ENCODE data around the gene CRYGS.

The CRYGS gene

GRCh38 chr3:186580785-186581184 lies 36.6 kb upstream of the CRYGS start:
- TF ChIP-seq FOXP2 (optimal IDR thresholded peaks at IDR 0.05; ENCODE audit: borderline replicate concordance, extremely low read depth, extremely low read length, insufficient read depth), result no peak
- no peak for TF ChIP-seq SIN3A (IDR thresholded peaks at IDR 0.05; ENCODE audit: borderline replicate concordance, insufficient read depth, low read length)
- TF ChIP-seq POLR2AphosphoS5 (IDR thresholded peaks at IDR 0.05; ENCODE audit: low read depth, low read length), result no peak
- TF ChIP-seq REST (IDR thresholded peaks at IDR 0.05; ENCODE audit: insufficient read depth in 1 of 2, low read depth in 2 of 2, low read length in 2 of 2), result no peak
- no peak for TF ChIP-seq TAF1 (IDR thresholded peaks at IDR 0.05; ENCODE audit: borderline replicate concordance, insufficient read depth, low read length)

DNA sequence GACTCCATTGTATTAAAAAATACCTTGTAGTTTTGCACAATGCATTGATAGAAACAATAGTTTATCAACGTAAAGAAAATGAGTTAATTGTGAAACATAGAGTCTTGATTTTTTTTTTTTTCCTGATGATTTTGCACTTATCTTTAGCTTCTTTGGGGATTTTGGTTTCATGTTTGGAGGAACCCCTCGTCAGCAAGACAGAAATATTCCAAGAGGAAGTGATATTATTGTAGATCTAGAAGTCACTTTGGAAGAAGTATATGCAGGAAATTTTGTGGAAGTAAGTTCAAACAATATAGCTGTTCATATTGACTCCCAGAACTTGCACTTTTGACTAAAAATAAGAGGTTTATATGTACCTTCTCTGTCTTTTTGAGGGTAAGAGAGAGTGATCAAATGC lies 33.3 kb upstream of the CRYGS start:
- no peak for TF ChIP-seq TAF1 (IDR thresholded peaks at IDR 0.05; ENCODE audit: borderline replicate concordance, insufficient read depth, low read length)
- no peak for TF ChIP-seq SIN3A (IDR thresholded peaks at IDR 0.05; ENCODE audit: borderline replicate concordance, insufficient read depth, low read length)
- no peak for TF ChIP-seq REST (IDR thresholded peaks at IDR 0.05; ENCODE audit: insufficient read depth in 1 of 2, low read depth in 2 of 2, low read length in 2 of 2)
- no peak for TF ChIP-seq FOXP2 (optimal IDR thresholded peaks at IDR 0.05; ENCODE audit: borderline replicate concordance, extremely low read depth, extremely low read length, insufficient read depth)

GRCh38 chr3:186571644-186572013 lies 27.4 kb upstream of the CRYGS start:
- TF ChIP-seq POLR2AphosphoS5 (IDR thresholded peaks at IDR 0.05; ENCODE audit: low read depth, low read length) (no peak), SIN3A (IDR thresholded peaks at IDR 0.05; ENCODE audit: borderline replicate concordance, insufficient read depth, low read length) (no peak), FOXP2 (optimal IDR thresholded peaks at IDR 0.05; ENCODE audit: borderline replicate concordance, extremely low read depth, extremely low read length, insufficient read depth) (no peak), REST (IDR thresholded peaks at IDR 0.05; ENCODE audit: insufficient read depth in 1 of 2, low read depth in 2 of 2, low read length in 2 of 2) (no peak), TAF1 (IDR thresholded peaks at IDR 0.05; ENCODE audit: borderline replicate concordance, insufficient read depth, low read length) (no peak)

DNA sequence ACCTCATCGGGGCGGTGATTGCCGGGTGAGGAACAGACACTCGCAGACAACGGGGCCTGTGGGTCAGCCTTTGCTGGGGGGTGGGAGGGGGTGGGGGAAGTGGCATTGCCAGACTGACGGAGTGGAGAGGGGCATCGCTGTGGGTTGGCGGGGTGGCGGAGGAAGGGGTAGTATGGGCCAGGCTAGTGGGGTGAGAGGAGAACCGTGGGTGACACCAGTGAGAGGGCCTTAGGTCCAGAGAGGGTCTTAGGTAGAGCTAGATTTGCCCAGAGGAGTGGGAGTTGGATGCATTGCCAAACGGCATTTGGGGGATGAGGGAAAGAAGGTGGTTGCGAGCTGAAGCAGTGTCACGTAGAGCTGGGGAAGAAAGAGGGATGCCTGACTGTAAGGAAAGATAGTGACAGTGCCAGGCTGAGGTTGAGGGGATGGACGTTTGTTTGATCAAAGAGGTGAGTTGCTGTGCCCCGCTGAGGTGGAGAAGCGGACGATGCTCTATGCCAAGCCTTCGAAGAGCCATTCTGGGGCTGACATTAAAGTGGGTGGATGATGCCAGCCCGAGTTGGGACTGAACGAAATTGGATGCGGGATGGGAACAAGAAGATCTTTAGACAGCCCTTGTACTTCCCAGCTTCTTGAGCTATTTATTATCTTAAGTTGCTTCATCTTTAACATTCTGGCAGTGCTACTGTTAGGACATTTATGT lies 26.9 kb upstream of the CRYGS start:
- TF ChIP-seq SIN3A (IDR thresholded peaks at IDR 0.05; ENCODE audit: borderline replicate concordance, insufficient read depth, low read length), result no peak
- TF ChIP-seq REST (IDR thresholded peaks at IDR 0.05; ENCODE audit: insufficient read depth in 1 of 2, low read depth in 2 of 2, low read length in 2 of 2), result no peak
- TF ChIP-seq POLR2AphosphoS5 (IDR thresholded peaks at IDR 0.05; ENCODE audit: low read depth, low read length), result no peak
- TF ChIP-seq FOXP2 (optimal IDR thresholded peaks at IDR 0.05; ENCODE audit: borderline replicate concordance, extremely low read depth, extremely low read length, insufficient read depth), result no peak
- TF ChIP-seq TAF1 (IDR thresholded peaks at IDR 0.05; ENCODE audit: borderline replicate concordance, insufficient read depth, low read length), result no peak
